HG03575 (cell line): ENCODE measurements around the gene DDI1.

Source experiments
- ATAC-seq: cut with Tn5 transposase; IDR thresholded peaks from one replicate; pipeline ENCODE4 v1.9.1; 2021; ENCODE audit not compliant: unreplicated experiment, insufficient number of reproducible peaks, low FRiP score; ENCODE audit errors: extremely low read depth

Gene DDI1

DNA sequence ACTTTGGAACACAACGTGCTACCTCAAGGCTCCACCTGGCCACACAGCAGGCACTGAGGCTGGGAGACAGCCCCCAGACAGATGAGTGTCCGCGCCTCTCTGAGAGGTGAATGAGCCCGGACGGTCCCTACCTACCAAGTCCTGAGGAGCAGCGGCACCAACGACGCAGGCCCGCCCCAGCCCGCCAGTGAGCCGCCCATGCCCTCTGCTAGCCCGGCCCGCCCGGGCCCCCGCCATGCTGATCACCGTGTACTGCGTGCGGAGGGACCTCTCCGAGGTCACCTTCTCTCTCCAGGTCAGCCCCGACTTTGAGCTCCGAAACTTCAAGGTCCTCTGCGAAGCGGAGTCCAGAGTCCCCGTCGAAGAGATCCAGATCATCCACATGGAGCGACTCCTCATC, at the start of gene DDI1:
Gene DDI1 (plus strand): TSS at position 53 of the 400 bp plus-strand sequence. CDS start 183 bp downstream, at position 236.
- ATAC-seq, result no peak

DNA sequence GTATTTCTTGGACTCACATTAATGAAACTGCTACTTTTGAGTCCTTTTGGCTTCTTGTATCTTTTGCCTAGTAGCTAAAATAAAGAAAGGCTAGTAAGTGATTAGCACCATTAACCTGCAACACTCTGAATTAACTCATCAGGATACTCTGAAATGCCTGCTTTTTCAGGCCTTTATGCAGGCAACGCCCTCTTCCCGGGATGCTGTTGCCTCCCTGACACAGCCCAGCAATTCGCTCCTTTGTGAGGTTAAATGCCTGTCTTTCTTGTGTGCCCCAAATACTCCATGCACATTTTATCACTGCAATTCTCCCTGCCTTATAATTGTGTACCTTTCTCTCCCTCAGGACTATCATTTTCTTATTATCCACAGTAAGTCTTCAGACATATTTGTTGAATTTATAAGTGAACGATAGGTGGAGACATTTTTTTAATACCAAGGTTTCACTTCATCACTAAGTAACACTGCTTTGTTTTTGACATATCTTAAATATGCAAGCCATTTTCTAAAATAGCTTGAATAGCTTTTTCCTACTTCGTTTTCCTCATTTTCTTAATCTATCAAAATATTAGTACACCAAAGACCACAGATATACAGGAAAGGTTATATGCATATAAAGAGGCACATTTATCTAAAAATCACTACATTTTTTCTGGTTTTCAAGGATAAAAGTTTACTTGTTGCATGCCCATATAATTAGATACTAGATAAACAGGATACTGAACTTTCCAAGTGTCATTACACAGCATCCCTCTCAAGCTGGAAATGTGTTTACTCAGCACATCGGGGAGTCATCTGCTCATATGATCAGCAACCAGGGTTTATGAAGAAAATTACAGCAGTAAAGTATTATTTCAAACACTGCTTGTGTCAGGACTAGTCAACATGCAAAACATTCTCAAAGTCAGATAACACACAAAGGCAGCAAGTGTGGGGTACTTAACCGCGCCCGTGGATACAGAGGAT, 48.5 kb upstream of the DDI1 start:
- ATAC-seq, result no peak

DNA sequence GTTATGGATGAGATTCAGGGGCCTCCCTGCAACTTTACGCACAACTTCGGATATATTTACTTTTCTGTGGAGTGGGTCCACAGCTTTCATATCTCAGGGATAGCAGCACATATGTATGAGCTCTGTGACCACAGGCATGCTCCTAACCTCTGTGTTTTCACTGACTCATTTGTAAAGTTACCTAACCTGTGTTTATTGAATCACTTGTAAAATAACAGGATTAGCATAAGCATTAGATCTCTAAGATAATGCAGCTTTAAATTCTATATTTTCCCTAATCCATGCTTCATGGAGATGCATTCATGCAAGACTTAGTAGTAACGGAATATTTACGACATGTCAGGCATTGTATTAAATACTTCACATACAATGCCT, 47.9 kb upstream of the DDI1 start:
- no peak for ATAC-seq

DNA sequence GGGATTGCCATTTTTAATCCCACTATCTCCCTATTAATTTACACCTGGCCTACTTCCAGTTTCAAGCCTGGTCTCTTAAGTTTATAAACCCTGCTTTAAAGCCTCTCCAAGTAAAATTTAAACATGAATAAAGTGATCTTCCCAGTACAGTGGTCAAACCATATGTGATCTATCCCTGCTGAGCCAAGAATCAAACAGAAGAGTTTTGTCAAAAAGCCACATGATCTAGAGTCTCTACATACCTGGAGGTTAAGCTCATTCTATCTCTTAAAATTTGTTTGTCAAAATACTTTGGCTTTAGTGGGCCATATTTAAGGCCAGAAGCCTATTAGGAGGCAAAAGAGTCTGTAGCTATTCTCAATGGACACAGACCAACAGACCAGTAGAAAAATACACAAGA, 42.9 kb upstream of the DDI1 start:
- ATAC-seq, result no peak

DNA sequence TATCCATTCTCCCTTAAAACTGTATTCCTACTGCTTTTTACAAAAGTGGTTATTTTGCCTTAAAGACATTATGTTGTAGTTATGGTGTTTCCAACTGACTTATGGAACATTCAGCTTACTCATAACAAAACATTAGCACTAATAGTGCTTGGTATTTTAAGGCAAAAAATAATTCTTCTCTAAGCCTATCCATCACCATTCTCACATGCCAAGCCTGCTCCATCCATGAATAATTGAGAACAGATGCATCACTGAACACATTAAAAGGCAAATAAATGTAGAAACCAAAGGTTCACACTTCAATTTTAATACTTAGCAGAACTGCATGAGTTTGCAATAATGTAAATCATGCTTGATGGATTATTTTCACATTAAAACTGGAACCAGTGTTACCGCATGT, 42.3 kb upstream of the DDI1 start:
- no peak for ATAC-seq

DNA sequence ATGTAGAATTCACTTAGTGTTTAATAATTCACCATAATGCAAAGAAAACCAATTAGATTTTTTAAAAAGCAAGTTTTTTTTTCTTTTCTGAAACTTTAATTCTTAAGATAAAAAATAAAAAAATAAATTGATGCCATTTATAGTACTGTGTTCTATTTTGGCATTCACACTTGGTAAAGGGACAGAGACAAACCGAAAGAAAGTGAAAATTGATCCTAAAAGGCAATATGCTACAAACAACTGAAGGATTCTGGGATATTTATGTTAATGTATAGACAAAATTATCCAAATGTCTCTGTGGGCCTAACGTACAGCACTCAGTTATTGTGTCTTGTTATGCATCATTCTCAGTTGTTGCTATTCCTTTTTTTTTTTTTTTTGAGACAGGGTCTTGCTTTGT, 41.9 kb upstream of the DDI1 start:
- no peak for ATAC-seq

DNA sequence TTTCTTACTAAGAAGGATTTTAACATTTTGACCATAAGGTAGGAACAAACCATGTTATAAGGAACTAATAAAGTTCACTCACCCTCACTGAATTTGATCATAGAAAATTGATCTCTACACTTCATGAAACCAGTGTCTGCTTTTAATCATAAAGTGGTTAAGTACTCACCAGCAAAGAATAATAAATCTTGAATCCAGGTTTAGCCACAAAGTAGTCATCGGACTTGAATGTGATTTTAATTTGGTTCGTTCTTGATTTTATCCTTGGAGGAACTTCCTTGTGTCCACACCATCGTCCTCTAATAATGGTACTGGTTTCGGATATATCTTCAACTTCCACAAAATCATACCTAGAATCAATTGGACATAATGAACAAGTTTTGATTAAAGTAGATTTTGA, 40.5 kb upstream of the DDI1 start:
- no peak for ATAC-seq

DNA sequence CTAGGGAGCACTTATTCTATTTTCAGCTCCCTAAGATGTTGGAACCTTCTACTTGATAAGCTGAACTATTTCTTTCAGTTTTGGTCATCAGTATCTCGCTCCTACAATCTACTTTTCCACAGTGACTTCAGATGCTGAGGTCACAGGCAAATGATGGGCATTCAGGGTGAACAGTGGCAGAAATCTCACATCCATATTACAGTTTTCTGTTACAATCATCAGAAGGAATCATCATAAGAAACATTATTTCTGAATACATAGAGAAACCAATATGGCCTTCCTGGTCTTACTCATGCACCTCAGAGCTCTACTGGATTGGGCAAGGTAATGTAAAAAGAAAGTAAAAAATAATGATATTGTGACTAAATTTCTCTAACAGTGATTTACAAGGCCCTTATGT, 39.4 kb upstream of the DDI1 start:
- ATAC-seq, result no peak

DNA sequence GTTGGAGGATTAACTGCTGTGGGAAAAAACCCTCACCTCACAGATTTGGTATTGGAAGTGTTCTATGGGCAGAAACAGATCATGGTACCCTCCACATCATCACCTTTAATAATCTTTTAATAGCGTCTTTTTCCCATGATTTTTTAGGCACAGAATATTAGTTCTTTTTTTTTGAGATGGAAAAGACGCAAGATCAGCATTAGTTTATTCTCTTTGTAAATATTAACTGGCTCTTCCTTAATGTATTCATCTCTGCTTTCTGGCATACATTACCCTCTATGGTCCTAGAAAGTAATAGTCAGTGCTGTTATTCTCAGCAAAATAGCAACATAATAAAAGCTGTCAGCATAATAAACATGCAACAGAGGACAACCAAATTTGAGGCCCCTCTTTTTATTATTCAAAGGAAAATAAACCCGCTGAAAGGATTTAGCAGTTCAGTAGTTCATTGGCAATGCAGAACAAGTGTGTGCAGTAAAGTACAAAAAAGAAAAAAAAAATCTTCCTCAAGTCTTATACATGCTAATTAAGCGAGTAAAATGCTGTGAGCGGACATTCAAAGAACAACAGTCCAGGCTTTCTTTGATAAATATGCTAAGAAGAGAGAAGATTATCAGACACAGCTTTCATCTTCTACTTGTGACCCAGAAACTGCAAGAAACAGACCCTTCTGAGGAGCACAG, 37.5 kb upstream of the DDI1 start:
- no peak for ATAC-seq

DNA sequence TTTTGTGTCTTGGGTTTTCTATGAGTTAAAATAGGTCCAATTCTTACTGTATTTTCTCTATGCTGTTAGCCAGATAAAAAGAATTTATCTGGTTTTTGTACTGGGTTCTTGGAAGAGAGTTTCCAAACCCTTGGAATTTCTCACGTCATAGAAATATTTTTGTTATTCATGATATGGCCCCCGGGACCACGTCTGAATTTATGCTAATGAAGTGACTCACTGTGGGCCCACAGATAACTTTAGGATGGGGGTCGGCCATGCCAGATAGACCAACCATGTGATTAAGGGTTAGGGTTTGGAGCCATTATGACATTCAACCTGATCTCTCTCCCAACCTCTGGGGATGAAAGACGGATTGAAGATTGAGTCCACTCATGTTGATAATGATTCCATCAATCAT, 35.6 kb upstream of the DDI1 start:
- no peak for ATAC-seq

DNA sequence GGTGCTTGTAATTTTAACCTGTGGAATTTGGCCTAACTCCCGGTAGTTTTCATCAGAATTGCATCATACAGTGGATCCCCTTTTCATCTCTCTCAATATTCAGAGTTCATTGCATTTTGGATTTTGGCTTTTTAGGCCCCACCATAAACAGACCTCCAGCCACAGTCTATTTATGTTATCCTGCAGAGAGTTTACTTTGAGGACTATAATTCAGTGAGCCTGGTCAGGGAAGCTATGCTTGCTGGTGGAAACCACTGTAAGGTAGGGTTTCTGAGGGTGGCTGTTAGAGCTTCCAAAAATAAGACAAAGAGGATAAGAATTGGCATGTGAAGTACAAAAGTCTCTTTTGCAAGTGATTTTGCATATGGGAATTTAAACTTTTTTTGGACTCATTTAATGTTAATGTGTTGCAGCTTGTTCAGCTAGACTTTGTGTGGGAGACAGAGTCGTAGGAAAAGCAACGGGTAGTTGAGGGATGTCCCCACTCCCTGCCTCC, 34.8 kb upstream of the DDI1 start:
- ATAC-seq, result no peak

DNA sequence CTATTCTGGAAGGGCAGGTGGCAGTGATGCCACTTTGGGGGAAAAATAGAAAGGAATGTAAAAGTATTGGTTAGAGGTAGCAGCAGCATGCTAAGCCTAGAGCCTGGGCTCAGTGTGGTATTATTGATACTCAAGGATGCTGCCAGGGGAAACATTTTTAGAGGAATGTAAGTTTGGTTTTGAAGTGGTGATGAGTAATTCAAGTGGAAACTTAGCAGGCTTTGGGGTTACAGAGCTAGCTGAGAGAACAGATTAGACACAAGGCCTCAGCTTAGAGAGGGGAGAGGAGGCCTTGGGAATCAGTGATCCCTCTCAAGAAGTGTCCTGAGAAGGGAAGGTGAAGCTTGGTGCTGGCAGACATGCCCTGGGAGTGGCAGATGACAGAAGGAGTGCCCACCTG, 32.9 kb upstream of the DDI1 start:
- no peak for ATAC-seq

DNA sequence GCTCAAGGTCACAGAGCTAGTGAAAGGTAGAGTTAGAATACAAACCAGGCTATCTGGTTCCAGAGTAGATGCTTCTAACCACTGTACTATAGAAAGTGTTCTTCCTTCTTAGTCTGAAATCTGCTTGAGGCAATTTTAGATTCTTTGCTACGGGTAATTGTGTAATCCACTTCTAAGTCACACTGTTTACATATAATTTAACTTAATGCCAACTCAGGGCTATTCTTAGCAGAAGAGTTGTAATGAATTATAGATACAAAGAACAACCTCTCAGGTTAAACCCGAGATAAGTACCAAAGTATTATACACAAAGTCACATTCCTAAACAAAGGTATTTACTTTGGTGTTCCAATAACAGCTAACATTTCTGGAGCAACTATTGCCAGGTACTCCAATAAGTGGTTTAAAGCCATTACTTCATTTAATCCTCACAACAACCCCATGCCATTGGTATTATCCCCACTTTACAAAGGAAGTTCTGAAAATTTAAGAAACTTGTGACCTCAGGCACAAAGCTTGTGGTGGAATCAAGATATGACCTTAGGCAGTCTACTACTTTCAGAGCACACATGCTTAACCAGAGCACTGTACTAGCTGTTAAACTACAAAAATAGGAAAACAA, 31.1 kb upstream of the DDI1 start:
- ATAC-seq, result no peak

DNA sequence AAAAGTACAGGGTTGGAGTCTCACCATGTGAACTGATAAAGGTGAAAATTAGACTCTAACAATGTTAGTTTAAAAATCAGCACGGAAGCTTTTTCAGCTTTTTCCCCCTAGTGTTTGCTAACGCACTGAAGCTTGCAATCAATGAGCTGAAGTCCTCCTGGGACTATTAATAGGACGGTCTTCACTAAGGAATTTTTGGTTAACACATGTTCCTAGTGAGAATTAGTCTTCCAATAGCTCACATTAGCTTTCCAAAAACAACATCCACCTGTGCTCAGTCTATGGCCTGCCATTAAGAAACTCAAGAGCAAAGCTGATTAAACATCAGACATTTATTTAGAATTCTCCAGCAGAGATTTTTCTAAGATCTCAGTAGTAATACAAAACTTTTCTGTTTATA, 26.7 kb upstream of the DDI1 start:
- ATAC-seq, result no peak

DNA sequence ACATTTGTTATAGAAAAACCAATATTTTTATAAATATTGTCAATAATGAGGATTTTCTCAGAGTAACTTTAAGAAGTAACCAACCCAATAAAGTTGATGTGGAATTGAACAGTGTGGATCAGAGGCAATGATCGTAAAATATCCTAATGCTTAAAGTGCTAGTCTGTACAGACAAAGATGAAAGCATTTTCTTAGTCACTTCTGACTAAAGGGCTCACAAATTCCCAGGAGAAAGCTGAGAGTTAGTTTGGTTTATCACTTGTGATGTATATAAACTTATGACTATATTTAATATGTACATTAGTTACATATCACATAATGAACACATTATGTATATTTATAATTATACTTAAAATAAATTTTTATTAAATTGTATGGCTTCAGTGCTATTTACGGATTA, 25.4 kb upstream of the DDI1 start:
- ATAC-seq, result no peak

DNA sequence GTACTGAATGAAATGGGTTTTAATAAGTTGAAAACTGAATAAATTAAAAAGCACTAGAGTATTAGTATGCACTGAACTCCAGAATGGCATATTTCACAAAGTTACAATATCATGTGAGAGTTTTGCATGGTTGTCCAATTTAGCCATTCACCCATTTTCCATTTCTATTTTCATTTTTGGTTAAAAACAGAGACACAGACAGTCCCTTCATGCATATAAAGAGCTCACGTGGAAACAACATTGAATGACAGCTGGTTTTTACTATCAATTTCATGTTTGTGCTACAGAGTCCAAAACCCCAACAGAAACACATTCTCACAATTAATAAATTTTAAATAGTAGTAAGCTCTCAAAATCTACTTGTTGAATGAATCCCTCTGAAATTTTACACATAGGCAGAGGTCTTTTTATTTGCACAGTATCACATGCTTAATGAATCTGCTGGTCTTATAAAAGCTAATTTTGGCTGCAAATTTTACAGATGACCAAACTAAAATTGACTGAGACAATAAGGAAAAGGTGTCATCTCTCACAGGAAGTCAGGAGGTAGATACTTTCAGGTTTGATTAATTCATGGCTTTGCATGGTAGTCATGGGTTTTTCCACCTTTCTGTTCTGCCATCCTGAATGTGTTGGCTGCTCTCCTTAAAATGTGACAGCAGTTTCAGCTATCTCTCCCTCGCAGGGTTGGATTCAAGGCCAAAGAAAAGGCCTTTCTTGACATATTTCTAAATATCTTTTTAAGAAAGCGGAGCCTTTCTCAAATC, 20.6 kb upstream of the DDI1 start:
- peak; percentile 91 for ATAC-seq

DNA sequence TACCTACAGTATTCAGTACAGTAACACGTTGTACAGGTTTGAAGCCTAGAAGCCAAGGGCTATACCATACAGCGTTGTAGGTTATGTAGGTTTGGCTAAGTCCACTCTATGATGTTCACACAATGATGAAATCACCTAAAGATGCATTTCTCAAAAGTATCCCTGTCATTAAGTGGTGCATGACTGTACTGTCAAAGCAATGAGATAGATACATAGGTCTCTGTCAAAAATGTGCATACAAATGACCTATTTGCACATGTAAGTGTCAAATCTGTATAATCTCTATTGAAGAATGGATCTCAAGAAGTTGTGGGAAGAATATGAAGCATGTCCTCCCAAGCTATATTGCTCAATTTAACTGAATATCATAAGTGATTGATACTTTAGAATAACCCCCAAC, 11.9 kb upstream of the DDI1 start:
- no peak for ATAC-seq

DNA sequence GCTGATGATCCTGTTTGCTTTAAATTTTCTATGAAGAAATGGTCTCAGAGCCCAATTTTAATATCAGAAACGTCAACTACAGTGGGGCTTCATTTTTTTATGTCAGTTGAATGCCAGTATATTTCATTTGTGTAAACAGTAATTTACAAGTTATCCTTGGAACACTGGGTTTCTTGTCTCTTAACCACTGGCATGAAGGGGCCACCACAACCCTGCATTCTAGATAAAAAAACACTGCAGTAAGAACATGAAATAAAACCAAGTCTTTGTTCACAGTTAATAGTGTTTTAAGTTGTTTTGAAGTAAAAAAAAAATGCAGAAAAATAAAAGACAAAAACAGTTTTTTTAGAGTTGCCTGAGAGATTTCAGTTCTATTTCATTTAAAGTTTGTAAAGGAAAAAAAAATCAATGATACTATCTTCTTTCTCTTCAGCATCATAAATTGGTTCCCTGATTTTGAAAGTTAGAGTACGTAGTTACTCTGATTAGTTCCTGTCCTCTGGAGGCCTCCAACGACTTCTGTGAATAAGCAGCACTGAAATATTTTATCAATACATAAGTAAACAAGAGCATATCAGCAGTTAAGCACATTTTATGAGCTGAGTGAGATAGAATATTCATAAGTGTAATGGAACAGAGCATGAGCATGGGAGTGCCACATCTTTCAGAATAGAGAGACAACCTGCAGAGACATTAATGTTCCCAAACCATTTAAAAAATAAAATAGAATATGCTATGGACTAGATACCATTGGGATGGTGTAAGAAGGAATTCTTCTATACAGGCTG, 7.8 kb upstream of the DDI1 start:
- ATAC-seq, result no peak
